ENCODE measurements around the gene ACTG1. TPM values are rescaled to one million over a fixed set of nuclear protein-coding genes. Genes with fewer than 3 reads are reported as not detected.

Gene ACTG1
- total RNA-seq, 1 donor from 2014 or later: 5,342 TPM

- Mint-ChIP-seq H3K36me3 (ENCODE audit: unreplicated experiment) (no peaks in the 10 kb centered on the region), H3K4me3 (ENCODE audit: unreplicated experiment) (peak overlapping the region; percentile 34), H3K27me3 (ENCODE audit: unreplicated experiment) (peaks cover 8% of the 10 kb centered on the region), H3K4me1 (ENCODE audit: low read depth, unreplicated experiment) (peaks cover 32% of the 10 kb centered on the region), H3K9me3 (ENCODE audit: unreplicated experiment) (peaks cover 24% of the 10 kb centered on the region), H3K27ac (ENCODE audit: unreplicated experiment) (no peak overlapping the region)
- no peak for DNase-seq
- TF ChIP-seq, protein P1, sequence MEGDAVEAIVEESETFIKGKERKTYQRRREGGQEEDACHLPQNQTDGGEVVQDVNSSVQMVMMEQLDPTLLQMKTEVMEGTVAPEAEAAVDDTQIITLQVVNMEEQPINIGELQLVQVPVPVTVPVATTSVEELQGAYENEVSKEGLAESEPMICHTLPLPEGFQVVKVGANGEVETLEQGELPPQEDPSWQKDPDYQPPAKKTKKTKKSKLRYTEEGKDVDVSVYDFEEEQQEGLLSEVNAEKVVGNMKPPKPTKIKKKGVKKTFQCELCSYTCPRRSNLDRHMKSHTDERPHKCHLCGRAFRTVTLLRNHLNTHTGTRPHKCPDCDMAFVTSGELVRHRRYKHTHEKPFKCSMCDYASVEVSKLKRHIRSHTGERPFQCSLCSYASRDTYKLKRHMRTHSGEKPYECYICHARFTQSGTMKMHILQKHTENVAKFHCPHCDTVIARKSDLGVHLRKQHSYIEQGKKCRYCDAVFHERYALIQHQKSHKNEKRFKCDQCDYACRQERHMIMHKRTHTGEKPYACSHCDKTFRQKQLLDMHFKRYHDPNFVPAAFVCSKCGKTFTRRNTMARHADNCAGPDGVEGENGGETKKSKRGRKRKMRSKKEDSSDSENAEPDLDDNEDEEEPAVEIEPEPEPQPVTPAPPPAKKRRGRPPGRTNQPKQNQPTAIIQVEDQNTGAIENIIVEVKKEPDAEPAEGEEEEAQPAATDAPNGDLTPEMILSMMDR (IDR thresholded peaks at IDR 0.05; ENCODE audit: partially characterized antibody, unreplicated experiment): no peak
These were observed 44.4 kb downstream of the ACTG1 start for GRCh38 chr17:81468111-81468769.

DNA sequence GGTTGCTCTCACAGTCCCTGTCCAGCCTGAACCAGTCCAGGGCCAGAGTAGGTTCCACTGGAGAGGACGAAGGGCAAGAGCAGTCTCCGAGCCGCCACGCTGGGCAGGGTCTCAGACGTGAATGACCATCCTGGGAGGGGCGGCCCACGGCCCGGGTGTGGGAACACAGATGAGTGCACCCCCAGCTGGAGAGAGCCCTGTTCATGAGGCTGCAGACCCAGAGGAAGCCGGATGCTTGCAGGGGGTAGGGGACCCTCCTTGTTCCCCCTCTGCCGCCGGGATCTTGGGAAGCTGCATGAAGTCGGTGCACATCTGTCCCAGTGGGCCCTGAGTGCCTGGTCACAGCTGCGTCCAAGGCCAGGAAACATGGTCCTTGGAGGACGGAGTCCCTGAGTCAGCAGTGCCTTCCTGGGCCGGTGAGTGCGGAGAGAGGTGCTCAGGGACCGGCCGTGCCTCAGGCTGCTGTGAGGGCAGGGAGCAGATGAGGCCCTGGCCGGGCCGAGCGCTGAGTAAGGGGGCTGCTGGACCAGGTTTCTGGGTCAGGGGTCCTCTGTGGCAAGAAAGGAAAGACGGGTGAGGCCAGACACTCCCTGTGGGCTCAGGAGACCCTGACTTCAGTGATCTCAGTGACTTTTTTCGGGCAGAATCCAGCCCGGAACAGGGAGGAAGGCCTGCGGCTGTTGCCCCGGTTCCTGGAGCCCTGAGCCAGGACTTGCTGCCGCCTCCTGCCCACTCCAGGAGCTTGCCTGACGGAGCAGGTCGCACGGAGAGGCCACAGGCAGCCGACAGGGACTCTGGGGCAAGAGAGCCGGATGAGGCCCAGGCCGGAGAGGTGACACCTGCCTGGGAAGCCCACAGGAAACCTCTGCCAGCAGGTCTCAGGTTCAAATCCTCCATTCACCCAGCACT is 45.8 kb downstream of the ACTG1 start:
- peaks cover 26% of the 10 kb centered on the region for H3K9me3 Mint-ChIP-seq (ENCODE audit: unreplicated experiment)
- TF ChIP-seq, protein P1 (IDR thresholded peaks at IDR 0.05; ENCODE audit: partially characterized antibody, unreplicated experiment): no peak
- H3K36me3 Mint-ChIP-seq (ENCODE audit: unreplicated experiment): no peaks in the 10 kb centered on the region
- DNase-seq: peak; percentile 80
- peak overlapping the region; percentile 26 for H3K4me3 Mint-ChIP-seq (ENCODE audit: unreplicated experiment)
- peaks cover 5% of the 10 kb centered on the region for H3K27me3 Mint-ChIP-seq (ENCODE audit: unreplicated experiment)
- peak overlapping the region; percentile 85 for H3K27ac Mint-ChIP-seq (ENCODE audit: unreplicated experiment)
- peaks cover 32% of the 10 kb centered on the region for H3K4me1 Mint-ChIP-seq (ENCODE audit: low read depth, unreplicated experiment)

DNA sequence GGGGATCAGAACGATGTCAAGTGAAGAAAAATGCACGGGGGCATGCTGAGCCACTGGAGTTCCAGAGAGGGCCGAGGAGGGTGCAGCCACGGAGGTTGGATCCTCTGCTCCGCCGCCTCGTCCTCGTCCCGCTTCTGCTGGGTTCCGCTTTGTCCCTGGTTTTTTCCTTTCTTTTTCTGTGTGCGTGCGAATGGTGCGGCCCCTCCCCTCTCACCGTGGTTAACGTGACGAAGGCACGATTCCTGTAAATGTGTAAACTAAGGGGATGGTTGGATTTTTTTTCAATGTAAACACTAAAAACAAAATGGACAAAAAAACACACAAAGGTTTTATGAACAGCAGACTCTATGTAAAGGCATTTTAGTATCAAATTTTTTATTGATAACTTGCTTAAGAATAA is 46.7 kb downstream of the ACTG1 start:
- peaks cover 25% of the 10 kb centered on the region for H3K9me3 Mint-ChIP-seq (ENCODE audit: unreplicated experiment)
- H3K27ac Mint-ChIP-seq (ENCODE audit: unreplicated experiment): peak overlapping the region; percentile 70
- peak overlapping the region; percentile 52 for H3K4me3 Mint-ChIP-seq (ENCODE audit: unreplicated experiment)
- TF ChIP-seq, protein P1 (IDR thresholded peaks at IDR 0.05; ENCODE audit: partially characterized antibody, unreplicated experiment): no peak
- peaks cover 28% of the 10 kb centered on the region for H3K4me1 Mint-ChIP-seq (ENCODE audit: low read depth, unreplicated experiment)
- H3K27me3 Mint-ChIP-seq (ENCODE audit: unreplicated experiment): peaks cover 5% of the 10 kb centered on the region
- H3K36me3 Mint-ChIP-seq (ENCODE audit: unreplicated experiment): no peaks in the 10 kb centered on the region
- no peak for DNase-seq

- TF ChIP-seq, protein P1 (IDR thresholded peaks at IDR 0.05; ENCODE audit: partially characterized antibody, unreplicated experiment): no peak
- H3K36me3 Mint-ChIP-seq (ENCODE audit: unreplicated experiment): no peaks in the 10 kb centered on the region
- H3K9me3 Mint-ChIP-seq (ENCODE audit: unreplicated experiment): peaks cover 18% of the 10 kb centered on the region
- H3K4me3 Mint-ChIP-seq (ENCODE audit: unreplicated experiment): no peak overlapping the region
- DNase-seq: no peak
- H3K27me3 Mint-ChIP-seq (ENCODE audit: unreplicated experiment): peaks cover 5% of the 10 kb centered on the region
- no peak overlapping the region for H3K27ac Mint-ChIP-seq (ENCODE audit: unreplicated experiment)
- H3K4me1 Mint-ChIP-seq (ENCODE audit: low read depth, unreplicated experiment): peaks cover 21% of the 10 kb centered on the region
These were observed 48.0 kb downstream of the ACTG1 start for GRCh38 chr17:81464586-81464985.

DNA sequence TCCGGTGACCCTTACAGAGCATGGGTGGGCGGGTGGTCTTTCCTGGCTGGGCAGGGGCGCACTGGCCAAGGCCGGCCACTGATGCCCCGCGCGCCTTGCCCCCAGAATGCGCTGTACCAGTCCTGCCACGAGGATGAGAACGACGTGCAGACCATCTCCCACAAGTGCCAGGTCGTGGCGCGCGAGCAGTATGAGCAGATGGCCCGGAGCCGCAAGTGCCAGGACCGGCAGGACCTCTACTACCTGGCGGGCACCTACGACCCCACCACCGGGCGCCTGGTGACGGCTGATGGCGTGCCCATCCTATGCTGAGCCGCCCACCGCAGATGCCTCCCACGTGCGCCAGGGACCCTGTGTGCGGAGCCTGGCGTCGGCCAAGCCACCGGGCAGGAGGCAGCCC is 49.1 kb downstream of the ACTG1 start:
- Mint-ChIP-seq H3K4me3 (ENCODE audit: unreplicated experiment) (no peak overlapping the region), H3K36me3 (ENCODE audit: unreplicated experiment) (no peaks in the 10 kb centered on the region), H3K4me1 (ENCODE audit: low read depth, unreplicated experiment) (peaks cover 19% of the 10 kb centered on the region), H3K9me3 (ENCODE audit: unreplicated experiment) (peaks cover 15% of the 10 kb centered on the region), H3K27ac (ENCODE audit: unreplicated experiment) (no peak overlapping the region), H3K27me3 (ENCODE audit: unreplicated experiment) (peaks cover 5% of the 10 kb centered on the region)
- TF ChIP-seq, protein P1 (IDR thresholded peaks at IDR 0.05; ENCODE audit: partially characterized antibody, unreplicated experiment): no peak
- no peak for DNase-seq
